Peyer's patch (tissue), 4 donors: ENCODE measurements around the gene CYP1A2. TPM values are rescaled to one million over a fixed set of nuclear protein-coding genes. Genes with fewer than 3 reads are reported as not detected.

Experiments
- DNase-seq, 3 donors: peaks; one replicate each; pipeline ENCODE4 v3.0.0-alpha.2; 2017 to 2019
- H3K27ac ChIP-seq, 4 donors: fragments of 200-600 bp; sonication (generic); one replicate each; pipeline ENCODE4 v1.5.1; 2016 to 2019
- H3K27me3 ChIP-seq, 2 donors: fragments of 200-600 bp; sonication (generic); one replicate each; pipeline ENCODE4 v1.5.1; 2019
- H3K36me3 ChIP-seq, 3 donors: fragments of 200-600 bp; sonication (generic); one replicate each; pipeline ENCODE4 v1.5.1; 2016 to 2019
- H3K4me1 ChIP-seq, 4 donors: fragments of 200-600 bp; sonication (generic); one replicate each; pipeline ENCODE4 v1.5.1; 2016 to 2019
- H3K4me3 ChIP-seq, 4 donors: fragments of 200-600 bp; sonication (generic); 1 replicate in 3 of 4; 2 replicates in 1 of 4; pipeline ENCODE4 v1.5.1; 2016 to 2019; ENCODE audit warnings: mild to moderate bottlenecking in 1 of 4
- H3K9me3 ChIP-seq, 4 donors: fragments of 200-600 bp; sonication (generic); one replicate each; pipeline ENCODE4 v1.5.1; 2016 to 2019; ENCODE audit warnings: mild to moderate bottlenecking in 1 of 4
- POLR2A ChIP-seq, 2 donors: fragments of 450-650 bp; IDR thresholded peaks; one replicate each; pipeline ENCODE4 v1.5.1; 2017; ENCODE audit warnings: antibody characterized with exemption in 2 of 2, mild to moderate bottlenecking in 2 of 2, moderate library complexity in 2 of 2
- total RNA-seq, 4 donors: library from RNA; depleted of rRNA; stranded (reverse); fragments of >200 nt; gene quantifications; one replicate each; pipeline ENCODE4 v1.1.0, GENCODE V29; 2016
- TF ChIP-seq, protein P1 (sequence below), 6 experiments: fragments of 450-650 bp in 4 of 6; fragments of 200-600 bp in 2 of 6; sonication (generic) in 1 of 6; IDR thresholded peaks; one replicate each; pipeline ENCODE4 v1.5.1; 2017 to 2019; ENCODE audit warnings: antibody characterized with exemption in 6 of 6, mild to moderate bottlenecking in 3 of 6, moderate library complexity in 1 of 6

The CYP1A2 gene
- total RNA-seq, 4 donors from 2014 or later: not detected

- H3K4me1 ChIP-seq: peaks cover 16 to 84% (median 65%) of the 10 kb centered on the region in 4 donors
- H3K27ac ChIP-seq: peak overlapping the region in 2 of 4 donors; percentile 12 to 97
These were observed 27.2 kb downstream of the CYP1A2 start for GRCh38 chr15:74775894-74776293.

GRCh38 chr15:74776821-74777768 lies 28.4 kb downstream of the CYP1A2 start:
- peaks cover 16 to 85% (median 62%) of the 10 kb centered on the region in 4 donors for H3K4me1 ChIP-seq
- peak in 2 of 3 donors; percentile 78 to 84 for DNase-seq
- H3K4me3 ChIP-seq: peak overlapping the region in 1 of 4 donors; percentile 20
- H3K36me3 ChIP-seq: no peaks in the 10 kb centered on the region
- peak overlapping the region; percentile 65 to 97 (median 70) for H3K27ac ChIP-seq
- H3K9me3 ChIP-seq: no peaks in the 10 kb centered on the region
- no peak for TF ChIP-seq POLR2A (IDR thresholded peaks at IDR 0.05)
- TF ChIP-seq, protein P1, sequence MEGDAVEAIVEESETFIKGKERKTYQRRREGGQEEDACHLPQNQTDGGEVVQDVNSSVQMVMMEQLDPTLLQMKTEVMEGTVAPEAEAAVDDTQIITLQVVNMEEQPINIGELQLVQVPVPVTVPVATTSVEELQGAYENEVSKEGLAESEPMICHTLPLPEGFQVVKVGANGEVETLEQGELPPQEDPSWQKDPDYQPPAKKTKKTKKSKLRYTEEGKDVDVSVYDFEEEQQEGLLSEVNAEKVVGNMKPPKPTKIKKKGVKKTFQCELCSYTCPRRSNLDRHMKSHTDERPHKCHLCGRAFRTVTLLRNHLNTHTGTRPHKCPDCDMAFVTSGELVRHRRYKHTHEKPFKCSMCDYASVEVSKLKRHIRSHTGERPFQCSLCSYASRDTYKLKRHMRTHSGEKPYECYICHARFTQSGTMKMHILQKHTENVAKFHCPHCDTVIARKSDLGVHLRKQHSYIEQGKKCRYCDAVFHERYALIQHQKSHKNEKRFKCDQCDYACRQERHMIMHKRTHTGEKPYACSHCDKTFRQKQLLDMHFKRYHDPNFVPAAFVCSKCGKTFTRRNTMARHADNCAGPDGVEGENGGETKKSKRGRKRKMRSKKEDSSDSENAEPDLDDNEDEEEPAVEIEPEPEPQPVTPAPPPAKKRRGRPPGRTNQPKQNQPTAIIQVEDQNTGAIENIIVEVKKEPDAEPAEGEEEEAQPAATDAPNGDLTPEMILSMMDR (IDR thresholded peaks at IDR 0.05): no peak
- no peaks in the 10 kb centered on the region for H3K27me3 ChIP-seq

More at GRCh38 chr15:74775894-74776293, 27.2 kb downstream of the CYP1A2 start:
- Histone ChIP-seq H3K27me3 (no peaks in the 10 kb centered on the region), H3K9me3 (no peaks in the 10 kb centered on the region), H3K36me3 (no peaks in the 10 kb centered on the region), H3K4me3 (no peak overlapping the region)
- DNase-seq: no peak
- TF ChIP-seq, protein P1 (IDR thresholded peaks at IDR 0.05): no peak
- no peak for TF ChIP-seq POLR2A (IDR thresholded peaks at IDR 0.05)

DNA sequence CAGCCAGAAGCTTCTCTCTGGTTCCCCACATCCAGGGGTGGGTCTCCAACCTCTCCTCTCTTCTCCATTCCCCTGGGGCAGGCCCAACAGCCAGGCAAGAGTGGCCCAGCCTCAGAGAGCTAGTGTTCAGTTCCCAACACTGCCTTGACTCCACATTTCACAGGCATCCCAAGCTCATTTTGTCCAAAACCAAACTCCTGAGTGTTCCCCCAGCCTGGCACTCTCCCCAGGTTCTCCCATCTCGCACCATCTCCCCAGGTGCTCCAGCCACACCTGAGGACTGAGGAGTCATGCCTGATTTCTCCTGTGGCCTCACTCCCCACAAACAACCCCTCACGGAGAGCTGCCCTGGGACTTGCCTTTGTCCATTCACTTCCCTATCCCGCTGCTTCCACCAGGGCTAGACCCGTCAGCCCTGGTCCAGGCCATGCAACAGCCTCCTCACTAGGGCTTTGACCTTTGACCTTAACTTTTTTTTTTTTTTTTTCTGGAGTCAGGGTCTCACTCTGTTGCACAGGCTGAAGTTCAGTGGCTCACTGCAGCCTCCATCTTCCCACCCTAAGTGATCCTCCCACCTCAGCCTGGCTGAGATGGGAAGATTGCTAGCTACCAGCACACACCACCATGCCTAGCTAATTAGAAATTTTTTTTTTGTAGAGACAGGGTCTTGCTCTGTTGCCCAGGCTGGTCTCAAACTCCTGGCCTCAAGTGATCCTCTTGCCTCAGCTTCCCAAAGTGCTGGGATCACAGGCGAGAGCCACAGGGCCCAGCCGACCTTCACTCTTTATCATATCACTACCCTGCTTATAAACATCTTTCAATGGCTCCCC lies 29.3 kb downstream of the CYP1A2 start:
- no peak for TF ChIP-seq POLR2A (IDR thresholded peaks at IDR 0.05)
- TF ChIP-seq, protein P1 (IDR thresholded peaks at IDR 0.05): no peak
- DNase-seq: peak in 1 of 3 donors; percentile 46
- H3K4me3 ChIP-seq: peak overlapping the region in 1 of 4 donors; percentile 20
- peaks cover 16 to 85% (median 62%) of the 10 kb centered on the region in 4 donors for H3K4me1 ChIP-seq
- no peaks in the 10 kb centered on the region for H3K36me3 ChIP-seq
- H3K27ac ChIP-seq: peak overlapping the region; percentile 65 to 97 (median 70)
- no peaks in the 10 kb centered on the region for H3K9me3 ChIP-seq
- no peaks in the 10 kb centered on the region for H3K27me3 ChIP-seq

GRCh38 chr15:74778599-74778970 lies 29.9 kb downstream of the CYP1A2 start:
- Histone ChIP-seq H3K4me3 (no peak overlapping the region), H3K4me1 (peaks cover 16 to 85% (median 60%) of the 10 kb centered on the region in 4 donors), H3K27ac (peak overlapping the region in 3 of 4 donors; percentile 65 to 97 (median 71)), H3K27me3 (no peaks in the 10 kb centered on the region), H3K9me3 (no peaks in the 10 kb centered on the region), H3K36me3 (no peaks in the 10 kb centered on the region)
- TF ChIP-seq POLR2A (IDR thresholded peaks at IDR 0.05): no peak
- TF ChIP-seq, protein P1 (IDR thresholded peaks at IDR 0.05): no peak
- no peak for DNase-seq

- peak overlapping the region; percentile 44 to 99 (median 75) for H3K27ac ChIP-seq
- DNase-seq: no peak
- H3K4me1 ChIP-seq: peaks cover 16 to 85% (median 60%) of the 10 kb centered on the region in 4 donors
- no peaks in the 10 kb centered on the region for H3K27me3 ChIP-seq
- H3K9me3 ChIP-seq: no peaks in the 10 kb centered on the region
- H3K36me3 ChIP-seq: no peaks in the 10 kb centered on the region
- no peak for TF ChIP-seq POLR2A (IDR thresholded peaks at IDR 0.05)
- TF ChIP-seq, protein P1 (IDR thresholded peaks at IDR 0.05): no peak
- no peak overlapping the region for H3K4me3 ChIP-seq
These were observed 30.6 kb downstream of the CYP1A2 start for GRCh38 chr15:74779162-74779648.
